SIG-M5 treated with dmso at 0.1 percent for 504 hours (cell line): ENCODE data around the gene KLRC1.
"Not testable (repeated sequence)": the region's sequence is repeated elsewhere in the genome, so short reads cannot be mapped to it uniquely, and the experiment has no call there.

Experiments used
- DNase-seq: peaks from one replicate; lab custom pipeline; 2025; ENCODE audit not compliant: unreplicated experiment; lab: John Stamatoyannopoulos, UW

KLRC1 gene

DNA sequence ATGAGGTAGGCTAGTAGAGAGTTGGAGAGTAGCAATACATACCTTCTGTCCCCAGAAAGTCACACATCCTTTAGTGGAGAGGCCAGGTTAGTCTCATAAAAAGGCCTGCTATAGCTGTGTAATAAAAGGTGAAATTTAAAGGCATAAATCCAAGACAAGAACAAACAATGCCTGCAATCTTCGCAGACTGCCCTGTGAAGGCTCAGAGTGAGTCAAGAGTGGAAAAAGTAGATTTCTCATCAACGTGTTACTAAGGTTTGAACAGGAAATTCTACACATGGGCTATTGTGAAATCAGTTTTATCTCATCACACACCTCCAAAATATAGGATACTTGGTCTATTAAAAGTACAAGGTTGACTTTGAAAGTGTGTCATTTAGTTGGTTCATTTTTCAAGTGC is at the start of gene KLRC1:
Gene KLRC1, minus strand, starts transcription at position 222 of the 400 bp plus-strand sequence. CDS start 2,221 bp downstream, outside the sequence.
- DNase-seq, result no peak

DNA sequence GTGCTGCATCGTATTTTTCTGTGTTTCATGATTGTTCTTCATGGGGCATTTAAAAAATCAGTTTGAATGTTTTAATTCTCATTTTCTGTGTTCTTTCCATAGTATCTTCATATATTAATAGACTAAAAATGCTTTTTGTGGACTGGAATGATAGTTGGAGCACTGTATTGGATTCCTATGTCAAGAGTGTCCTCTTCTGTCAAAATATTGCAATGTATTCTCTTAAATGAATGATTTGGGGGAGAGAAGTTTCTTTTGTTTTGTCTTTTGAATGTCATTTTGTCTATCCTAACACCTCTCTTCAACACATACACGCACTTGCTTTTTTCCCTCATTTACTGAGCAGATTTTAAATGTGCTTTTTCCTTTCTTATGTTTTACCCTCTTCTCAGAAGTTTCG is 47.9 kb upstream of the KLRC1 start:
- DNase-seq, result no peak

- DNase-seq, result no peak
Observed at GRCh38 chr12:10498042-10498441, 44.9 kb upstream of the KLRC1 start.

GRCh38 chr12:10497602-10498001 is 44.4 kb upstream of the KLRC1 start:
- no peak for DNase-seq

GRCh38 chr12:10491766-10492165 is 38.6 kb upstream of the KLRC1 start:
- DNase-seq, result no peak

- DNase-seq, result not testable (repeated sequence)
Observed at GRCh38 chr12:10487328-10487727, 34.2 kb upstream of the KLRC1 start.

GRCh38 chr12:10481901-10482300 is 28.7 kb upstream of the KLRC1 start:
- not testable (repeated sequence) for DNase-seq

GRCh38 chr12:10472808-10473207 is 19.6 kb upstream of the KLRC1 start:
- not testable (repeated sequence) for DNase-seq

- DNase-seq, result no peak
Observed at GRCh38 chr12:10469701-10470100, 16.5 kb upstream of the KLRC1 start.

DNA sequence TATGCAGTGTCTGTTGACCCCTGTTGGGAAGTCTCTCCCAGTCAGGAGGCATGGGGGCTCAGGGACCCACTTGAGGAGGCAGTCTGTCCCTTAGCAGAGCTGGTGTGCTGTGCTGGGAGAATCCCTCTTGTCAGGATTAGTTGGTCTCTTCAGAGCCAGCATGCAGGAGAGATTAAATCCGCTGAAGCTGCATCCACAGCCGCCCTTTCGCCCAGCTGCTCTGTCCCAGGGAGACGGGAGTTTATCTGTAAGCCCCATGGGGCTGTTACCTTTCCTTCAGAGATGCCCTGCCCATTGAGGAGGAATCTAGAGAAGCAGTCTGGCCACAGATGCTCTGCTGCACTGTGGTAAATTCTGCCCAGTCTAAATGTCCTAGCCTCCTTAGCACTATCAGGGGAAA is 13.1 kb upstream of the KLRC1 start:
- DNase-seq, result no peak

- no peak for DNase-seq
Observed at GRCh38 chr12:10457760-10458159, 4.6 kb upstream of the KLRC1 start.

- no peak for DNase-seq
Observed at GRCh38 chr12:10456856-10457255, 3.7 kb upstream of the KLRC1 start.

DNA sequence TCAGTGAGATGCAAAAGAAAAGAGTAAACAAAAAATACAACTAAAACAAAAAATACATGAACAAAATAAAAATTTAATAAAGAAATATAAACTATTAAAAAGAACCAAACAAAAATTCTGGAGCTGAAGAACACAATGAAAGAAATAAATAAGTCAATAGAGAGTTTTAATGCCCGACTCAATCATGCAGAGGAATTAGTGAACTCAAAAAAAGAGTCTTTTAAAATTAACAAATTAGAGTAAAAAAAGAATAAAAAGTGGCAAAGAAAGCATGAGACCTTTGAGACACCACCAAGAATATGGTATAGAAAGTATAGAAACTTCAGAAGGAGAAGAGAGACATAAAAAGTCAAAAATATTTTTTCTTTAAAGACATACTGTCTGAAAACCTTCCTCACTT is 2.6 kb upstream of the KLRC1 start:
- DNase-seq, result no peak

DNA sequence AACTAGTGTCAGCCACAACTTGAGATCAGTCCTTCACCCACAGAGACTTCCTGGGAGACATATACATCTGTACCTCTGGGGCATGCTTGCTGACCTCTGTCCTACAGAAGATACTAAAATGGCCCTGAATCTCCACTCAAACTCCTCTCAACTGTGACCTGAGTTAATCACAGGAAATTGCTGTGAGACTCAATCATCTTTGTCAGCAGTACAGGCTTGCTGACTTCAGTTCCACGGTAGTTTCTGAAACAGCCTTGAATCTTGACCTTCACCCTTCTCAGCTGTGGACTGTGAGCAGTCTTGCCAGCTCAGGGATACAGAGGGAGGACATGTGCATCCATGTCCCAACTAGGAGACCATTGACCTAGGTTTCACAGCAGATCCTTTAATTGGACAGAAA is 1.4 kb upstream of the KLRC1 start:
- DNase-seq, result no peak

DNA sequence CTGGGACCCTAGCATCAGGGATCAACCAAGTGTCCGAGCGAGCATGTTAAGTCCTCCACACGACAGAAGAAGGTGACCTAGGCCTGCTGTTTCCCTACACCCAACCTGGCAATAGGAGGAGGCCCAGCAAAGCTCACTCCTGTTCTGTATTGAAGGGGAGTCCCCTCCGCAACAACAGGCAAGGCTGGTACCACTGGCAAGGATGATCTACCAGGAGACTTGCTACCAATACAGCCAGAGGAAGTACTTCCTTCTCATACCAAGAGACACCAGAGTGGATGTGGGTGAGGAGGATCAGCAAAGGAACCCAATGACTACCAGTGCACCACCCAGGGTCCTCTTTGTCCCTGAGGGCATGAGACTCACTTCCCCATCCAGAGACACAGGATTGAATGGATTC is 4.9 kb downstream of the KLRC1 start:
- DNase-seq, result no peak

- peak; percentile 58 for DNase-seq
Observed at GRCh38 chr12:10446052-10446451, 7.1 kb downstream of the KLRC1 start.

DNA sequence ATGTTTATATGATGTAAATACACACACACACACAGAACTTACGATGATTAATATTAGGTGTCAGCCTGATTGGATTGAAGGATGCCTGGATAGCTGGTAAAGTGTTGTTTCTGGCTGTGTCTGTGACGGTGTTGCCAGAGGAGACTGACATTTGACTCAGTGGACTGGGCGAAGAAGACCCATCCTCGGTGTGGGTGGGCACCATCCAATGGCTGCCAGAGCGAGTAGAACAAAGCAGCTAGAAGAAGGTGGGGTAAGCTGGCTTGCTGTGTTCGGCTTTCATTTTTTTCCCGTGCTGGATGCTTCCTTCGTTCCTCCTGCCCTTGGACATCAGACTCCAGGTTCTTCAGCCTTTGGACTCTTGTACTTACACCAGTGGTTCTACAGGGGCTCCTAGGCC is 12.0 kb downstream of the KLRC1 start:
- DNase-seq, result not testable (repeated sequence)

DNA sequence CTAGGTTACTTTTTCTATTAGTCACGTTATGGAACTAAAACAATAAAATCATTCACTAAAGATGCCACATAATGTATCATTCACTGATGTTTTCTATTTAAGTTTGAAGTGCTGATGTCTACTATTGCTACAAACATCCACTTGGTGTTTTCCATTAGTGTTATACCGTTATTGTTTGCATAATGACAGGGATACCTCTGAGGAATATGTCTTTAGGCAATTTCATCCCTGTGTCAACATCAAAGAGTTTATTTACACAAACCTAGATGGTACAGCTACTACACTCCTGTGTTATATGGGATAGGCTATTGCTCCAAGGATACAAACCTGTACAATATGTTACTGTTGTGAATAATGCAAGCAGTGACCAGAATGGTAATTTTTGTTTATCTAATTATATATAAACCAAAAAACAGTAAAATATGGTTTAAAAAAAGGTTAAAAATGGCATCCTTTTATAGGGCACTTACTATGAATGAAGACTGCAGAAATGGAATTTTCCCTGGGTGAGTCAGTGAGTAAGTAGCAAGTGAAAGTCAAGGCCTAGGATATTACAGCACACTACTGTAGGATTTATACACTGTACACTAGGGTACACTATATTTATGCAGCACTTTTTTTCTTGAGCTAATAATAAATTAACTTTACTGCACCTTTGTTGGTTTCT is 13.4 kb downstream of the KLRC1 start:
- DNase-seq, result not testable (repeated sequence)

DNA sequence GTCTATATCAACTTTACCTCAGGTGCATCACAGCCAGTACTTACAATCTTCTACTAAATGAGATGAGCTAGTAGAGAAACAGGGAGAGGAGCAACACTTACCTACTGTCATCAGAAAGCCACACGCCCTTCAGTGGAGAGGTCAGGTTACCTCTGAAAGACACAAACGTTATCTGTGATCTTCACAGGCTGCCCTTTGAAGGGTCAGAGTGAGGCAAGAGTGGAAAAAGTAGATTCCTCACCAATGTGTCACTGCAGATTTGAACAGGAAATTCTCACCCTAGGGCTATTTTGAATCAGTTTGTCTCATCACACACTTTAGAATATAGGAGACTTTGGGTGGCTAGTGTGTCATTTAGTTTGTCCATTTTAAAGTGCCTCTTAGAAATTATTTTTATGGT is 15.6 kb downstream of the KLRC1 start:
- DNase-seq, result not testable (repeated sequence)

DNA sequence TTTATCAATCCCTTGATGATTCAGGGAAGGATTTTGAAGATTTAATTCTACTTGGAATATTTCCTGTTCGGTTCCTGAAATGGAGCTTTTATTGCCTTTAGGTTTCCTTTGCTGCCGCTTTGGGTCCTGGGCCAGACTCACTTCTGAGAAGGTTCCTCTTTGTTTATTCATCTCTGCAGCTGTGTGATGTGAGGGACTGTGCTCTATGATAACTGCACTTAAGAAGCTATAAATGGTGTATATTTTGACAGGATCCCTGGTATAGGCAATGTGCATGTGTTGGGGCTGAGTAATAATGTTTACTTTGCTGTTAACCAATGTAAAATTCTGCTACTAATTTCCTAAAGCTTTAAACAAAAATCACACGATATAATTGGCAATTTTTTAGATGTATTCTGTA is 17.4 kb downstream of the KLRC1 start, which contains the start of gene KLRC2:
Gene KLRC2, minus strand, starts transcription at position 195 of the 400 bp plus-strand sequence. Its CDS starts 24 bp downstream, at position 171.
- DNase-seq, result peak; percentile 32

DNA sequence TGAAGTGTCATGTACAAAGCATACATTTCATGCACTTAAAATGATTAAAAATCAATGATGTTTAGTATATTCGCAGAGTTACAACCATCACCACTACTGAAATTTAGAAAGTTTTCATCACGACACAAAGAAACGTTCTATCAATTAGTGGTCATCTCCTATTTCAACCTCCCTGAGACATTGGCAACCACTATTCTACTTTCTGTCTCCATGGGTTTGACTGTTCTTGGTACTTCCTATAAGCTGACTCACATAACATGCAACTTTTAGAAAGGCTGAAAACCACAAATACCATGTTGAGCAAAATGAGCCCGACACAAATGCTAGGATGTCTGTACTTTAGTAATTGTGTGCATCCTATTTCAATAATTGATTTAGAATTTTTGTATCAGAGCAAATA is 22.6 kb downstream of the KLRC1 start:
- DNase-seq, result not testable (repeated sequence)

GRCh38 chr12:10425938-10426337 is 27.2 kb downstream of the KLRC1 start:
- not testable (repeated sequence) for DNase-seq

GRCh38 chr12:10424260-10424899 is 28.8 kb downstream of the KLRC1 start:
- DNase-seq, result not testable (repeated sequence)
